Naive B cell (primary cell): ENCODE data around the gene PACSIN1. TPM values are rescaled to one million over a fixed set of nuclear protein-coding genes. Genes with fewer than 3 reads are reported as not detected.

Source experiments
- ATAC-seq, 2 donors: fragments of 150-1000 bp; cut with Tn5 transposase; 2 replicates each; pipeline ENCODE4 v1.10.0; 2021; ENCODE audit warnings: low read depth in 2 of 2, mild to moderate bottlenecking in 2 of 2, moderate library complexity in 2 of 2
- DNase-seq: peaks from one replicate; pipeline ENCODE4 v3.0.0; 2022
- H3K27ac Mint-ChIP-seq, 6 donors: one replicate each; pipeline ENCODE4 v1.8.0; 2020 to 2022; ENCODE audit warnings: mild to moderate bottlenecking in 6 of 6, mixed read lengths in 6 of 6, moderate library complexity in 5 of 6, inconsistent platforms in 2 of 6
- H3K27me3 Mint-ChIP-seq, 3 donors: one replicate each; pipeline ENCODE4 v1.8.0; 2021 to 2022; ENCODE audit warnings: mixed read lengths in 3 of 3, mild to moderate bottlenecking in 1 of 3
- H3K36me3 Mint-ChIP-seq, 2 donors: one replicate each; pipeline ENCODE4 v1.8.0; 2020 to 2022; ENCODE audit warnings: mixed read lengths in 2 of 2, inconsistent platforms in 1 of 2, mild to moderate bottlenecking in 1 of 2
- H3K4me1 Mint-ChIP-seq, 3 donors: one replicate each; pipeline ENCODE4 v1.8.0; 2020 to 2022; ENCODE audit warnings: mixed read lengths in 3 of 3, inconsistent platforms in 1 of 3, mild to moderate bottlenecking in 1 of 3, moderate library complexity in 1 of 3
- H3K4me3 Mint-ChIP-seq, 8 donors: one replicate each; pipeline ENCODE4 v1.8.0; 2020 to 2022; ENCODE audit warnings: mild to moderate bottlenecking in 8 of 8, mixed read lengths in 8 of 8, moderate library complexity in 8 of 8, inconsistent platforms in 2 of 8
- H3K9me3 Mint-ChIP-seq, 7 donors: one replicate each; pipeline ENCODE4 v1.8.0; 2020 to 2022; ENCODE audit warnings: mixed read lengths in 7 of 7, mild to moderate bottlenecking in 5 of 7, inconsistent platforms in 2 of 7, moderate library complexity in 1 of 7
- polyA plus RNA-seq, 6 donors: library from polyadenylated mRNA; unstranded; fragments of 300-500 nt; fragmentation: Illumina TruSeq; gene quantifications; one replicate each; pipeline ENCODE4 v1.2.3, GENCODE V29; 2021; ENCODE audit warnings: low read depth in 6 of 6

Gene PACSIN1
- polyA plus RNA-seq, 6 donors from 2014 or later = not detected

DNA sequence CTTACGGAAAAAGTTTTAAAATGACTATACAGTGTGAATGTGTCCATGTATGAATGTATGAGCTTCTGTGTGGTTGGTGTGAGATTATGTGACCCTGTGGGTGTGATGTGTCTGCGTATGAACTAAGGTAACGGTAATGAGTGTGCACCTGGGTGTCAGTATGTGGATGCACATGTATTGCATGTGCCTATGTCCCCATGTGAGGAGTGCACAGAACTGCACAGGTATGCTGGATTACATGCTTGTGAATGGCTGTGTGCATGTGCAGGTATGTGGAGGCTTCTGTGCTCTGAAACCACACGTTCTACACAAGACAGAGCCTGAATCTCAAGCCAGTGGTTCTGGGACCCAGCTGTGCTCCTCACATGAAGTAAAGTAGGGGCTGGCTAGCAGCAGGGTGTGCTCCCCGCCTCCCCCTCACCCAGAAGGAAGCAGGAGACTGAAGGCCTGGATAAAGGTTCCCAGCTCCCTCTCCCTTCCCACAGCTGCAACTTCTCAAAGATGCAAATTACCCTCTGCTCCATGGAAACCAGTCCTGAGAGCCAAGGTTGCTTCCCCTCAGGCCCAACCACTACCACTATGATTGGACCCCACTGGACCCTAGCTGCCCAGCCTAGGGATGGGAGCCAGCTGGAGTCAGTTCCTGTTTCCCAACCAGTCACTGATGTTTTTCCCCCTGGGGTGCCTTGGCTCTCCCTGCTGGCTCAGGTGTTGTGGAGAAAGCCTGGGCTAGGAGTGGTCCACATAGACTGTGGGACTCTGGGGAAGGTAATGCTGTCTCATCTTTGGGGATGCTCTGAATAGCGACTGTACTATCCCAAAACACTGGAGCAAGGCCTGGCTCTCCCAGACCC, 115.1 kb downstream of the PACSIN1 start:
- Mint-ChIP-seq H3K36me3 (no peaks in the 10 kb centered on the region), H3K4me1 (peaks cover 16 to 18% (median 17%) of the 10 kb centered on the region in 3 donors), H3K27me3 (no peaks in the 10 kb centered on the region), H3K9me3 (no peaks in the 10 kb centered on the region), H3K27ac (peak overlapping the region in 2 of 6 donors; percentile 3 to 87), H3K4me3 (no peak overlapping the region)
- DNase-seq (no peak), ATAC-seq (no peak)

DNA sequence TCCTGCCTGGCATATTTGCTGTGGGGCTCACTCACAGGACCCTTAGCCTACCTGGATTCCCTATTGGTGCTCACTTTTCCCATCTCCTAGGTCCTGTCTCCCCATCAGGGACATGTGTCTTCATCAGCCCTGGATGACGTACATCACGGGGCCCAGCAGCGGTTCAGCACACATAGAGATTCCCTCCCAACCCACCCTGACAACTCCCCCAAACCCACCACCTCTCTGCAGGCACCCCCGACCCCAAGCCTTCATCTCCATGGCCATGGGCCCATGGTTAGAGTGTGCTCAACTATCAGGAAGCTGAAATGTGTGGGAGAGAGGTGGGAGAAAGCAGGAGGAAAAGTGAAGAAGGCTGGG, 115.7 kb downstream of the PACSIN1 start:
- H3K27me3 Mint-ChIP-seq = no peaks in the 10 kb centered on the region
- H3K4me3 Mint-ChIP-seq = no peak overlapping the region
- H3K9me3 Mint-ChIP-seq = no peaks in the 10 kb centered on the region
- H3K36me3 Mint-ChIP-seq = no peaks in the 10 kb centered on the region
- no peak for ATAC-seq
- no peak for DNase-seq
- H3K27ac Mint-ChIP-seq = peak overlapping the region in 1 of 6 donors; percentile 56
- peaks cover 10 to 12% (median 12%) of the 10 kb centered on the region in 3 donors for H3K4me1 Mint-ChIP-seq

DNA sequence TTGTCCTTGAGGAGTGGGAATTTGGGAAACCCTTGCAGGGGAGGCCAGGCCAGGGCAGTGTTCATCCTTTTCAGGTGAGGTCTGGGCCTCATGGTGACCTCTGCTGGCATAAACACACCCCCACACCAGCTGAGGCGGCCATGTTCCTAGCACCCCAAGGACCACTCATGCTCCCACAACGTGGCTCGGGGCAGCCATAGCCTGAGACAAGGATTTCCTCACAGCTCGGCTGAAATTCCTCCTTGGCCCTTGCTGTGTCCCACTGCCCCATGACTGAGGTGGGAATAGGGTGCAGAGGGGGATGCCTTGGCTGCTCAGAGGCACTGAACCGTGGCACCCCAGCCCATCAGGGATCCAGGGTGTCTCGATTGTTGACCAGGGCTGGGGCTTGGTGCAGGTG, 117.6 kb downstream of the PACSIN1 start:
- Mint-ChIP-seq H3K27ac (peak overlapping the region in 2 of 6 donors; percentile 62 to 81), H3K4me1 (peaks cover 10 to 20% (median 17%) of the 10 kb centered on the region in 3 donors), H3K27me3 (no peaks in the 10 kb centered on the region), H3K36me3 (no peaks in the 10 kb centered on the region), H3K9me3 (no peaks in the 10 kb centered on the region), H3K4me3 (no peak overlapping the region)
- DNase-seq (no peak), ATAC-seq (no peak)

DNA sequence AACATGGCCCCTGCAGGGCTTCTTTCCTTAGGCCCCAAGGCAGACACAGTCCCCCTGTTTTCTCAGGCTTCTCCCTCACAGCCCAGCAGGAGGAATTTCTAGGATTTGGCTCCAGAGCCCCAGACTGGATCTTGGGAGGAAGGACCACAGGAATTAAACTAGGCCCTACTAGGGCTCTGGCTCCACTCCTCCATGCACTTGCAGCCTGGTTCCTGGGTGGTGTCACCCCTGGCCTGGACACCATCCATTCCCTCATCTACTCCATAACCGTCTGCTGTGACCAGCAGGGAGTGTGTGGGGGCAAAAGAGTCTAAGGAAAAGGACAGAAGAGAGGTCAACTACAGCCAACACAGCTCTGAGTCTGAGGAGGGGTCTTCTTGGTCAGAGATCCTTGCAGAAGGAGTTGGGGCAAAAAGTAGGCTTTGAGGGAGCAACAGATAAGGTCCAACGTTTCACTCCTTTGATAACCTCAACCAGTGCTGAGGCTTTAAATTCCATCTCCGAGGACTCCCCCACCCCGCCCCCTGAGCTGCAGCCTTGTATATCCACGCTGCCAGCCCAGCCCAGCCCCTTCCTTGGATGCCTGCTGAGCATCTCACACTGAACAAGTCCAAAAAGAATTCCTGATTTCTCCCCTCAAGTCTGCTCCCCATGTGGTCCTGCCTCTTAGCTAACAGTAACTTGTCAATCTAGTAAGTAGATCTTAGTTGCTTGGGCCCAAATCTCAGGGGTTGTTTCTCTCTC, 118.2 kb downstream of the PACSIN1 start:
- no peaks in the 10 kb centered on the region for H3K9me3 Mint-ChIP-seq
- peaks cover 0 to 4% of the 10 kb centered on the region in 2 donors for H3K36me3 Mint-ChIP-seq
- H3K4me3 Mint-ChIP-seq = no peak overlapping the region
- peaks cover 10 to 20% (median 17%) of the 10 kb centered on the region in 3 donors for H3K4me1 Mint-ChIP-seq
- no peak for ATAC-seq
- H3K27me3 Mint-ChIP-seq = no peaks in the 10 kb centered on the region
- no peak for DNase-seq
- peak overlapping the region in 3 of 6 donors; percentile 69 to 82 (median 75) for H3K27ac Mint-ChIP-seq

DNA sequence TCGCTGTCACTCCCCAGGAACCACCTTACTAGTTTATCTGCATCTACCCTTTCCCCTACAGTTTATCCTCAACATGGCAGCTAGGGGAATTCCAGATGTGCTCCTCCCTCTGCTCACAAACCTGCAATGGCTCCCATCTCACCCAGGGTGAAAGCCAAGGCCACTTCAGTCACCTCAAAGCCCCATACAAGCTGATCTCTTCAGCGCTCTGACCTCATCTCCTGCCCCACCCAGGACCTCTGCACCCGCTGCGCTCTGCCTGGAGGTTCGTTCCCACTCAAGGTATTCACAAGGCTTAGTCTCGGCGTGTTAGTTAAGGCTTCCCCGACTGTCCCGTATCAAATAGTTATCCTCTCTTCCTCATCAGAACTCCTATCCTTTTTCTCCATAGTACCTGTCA, 118.8 kb downstream of the PACSIN1 start:
- ATAC-seq = no peak
- Mint-ChIP-seq H3K4me3 (no peak overlapping the region), H3K27me3 (no peaks in the 10 kb centered on the region)

More for the DNA sequence above, 118.8 kb downstream of the PACSIN1 start:
- Mint-ChIP-seq H3K36me3 (peaks cover 4 to 10% of the 10 kb centered on the region in 2 donors), H3K4me1 (peaks cover 10 to 26% (median 22%) of the 10 kb centered on the region in 3 donors), H3K27ac (peak overlapping the region in 3 of 6 donors; percentile 1 to 82 (median 19)), H3K9me3 (no peaks in the 10 kb centered on the region)
- no peak for DNase-seq

Other genes starting within 250 kb of the PACSIN1 start
- gene HMGA1, start 229.2 kb upstream of the PACSIN1 start, polyA plus RNA-seq = 10 to 100 TPM; 17.2 to 38.1 (median 31.2) TPM
- 100 to 1,000 TPM in 3 of 6 donors, 10 to 100 TPM in 3; 91.2 to 127 (median 99.0) TPM for gene SMIM29, start 217.1 kb upstream of the PACSIN1 start, polyA plus RNA-seq
- gene NUDT3, start 73.4 kb upstream of the PACSIN1 start, polyA plus RNA-seq = 10 to 100 TPM; 12.6 to 15.5 (median 14.0) TPM
- gene RPS10, start 40.0 kb upstream of the PACSIN1 start, polyA plus RNA-seq = 1,000 to 10,000 TPM; 1,403 to 2,423 (median 1,715) TPM
- gene SPDEF, start 90.3 kb downstream of the PACSIN1 start, polyA plus RNA-seq = not detected
- gene ILRUN, start 230.7 kb downstream of the PACSIN1 start, polyA plus RNA-seq = 10 to 100 TPM; 23.8 to 33.2 (median 27.3) TPM